Epithelial cell of esophagus (primary cell): Measurements from ENCODE around the gene CCDC88C.

Experiments
- DNase-seq: peaks from one replicate; pipeline ENCODE4 v3.0.0; 2010; ENCODE audit warnings: low read depth
- H3K4me3 ChIP-seq: 2 replicates; pipeline ENCODE4 v1.5.1; 2011; ENCODE audit warnings: mild to moderate bottlenecking, low read length, control low read depth
- TF ChIP-seq, protein P1 (sequence below): IDR thresholded peaks from 2 replicates; pipeline ENCODE4 v1.5.1; 2011; ENCODE audit warnings: low read depth, mild to moderate bottlenecking, low read length, control low read depth, inconsistent platforms; ENCODE audit not compliant: insufficient read depth; ENCODE audit errors: missing control alignments

CCDC88C gene

DNA sequence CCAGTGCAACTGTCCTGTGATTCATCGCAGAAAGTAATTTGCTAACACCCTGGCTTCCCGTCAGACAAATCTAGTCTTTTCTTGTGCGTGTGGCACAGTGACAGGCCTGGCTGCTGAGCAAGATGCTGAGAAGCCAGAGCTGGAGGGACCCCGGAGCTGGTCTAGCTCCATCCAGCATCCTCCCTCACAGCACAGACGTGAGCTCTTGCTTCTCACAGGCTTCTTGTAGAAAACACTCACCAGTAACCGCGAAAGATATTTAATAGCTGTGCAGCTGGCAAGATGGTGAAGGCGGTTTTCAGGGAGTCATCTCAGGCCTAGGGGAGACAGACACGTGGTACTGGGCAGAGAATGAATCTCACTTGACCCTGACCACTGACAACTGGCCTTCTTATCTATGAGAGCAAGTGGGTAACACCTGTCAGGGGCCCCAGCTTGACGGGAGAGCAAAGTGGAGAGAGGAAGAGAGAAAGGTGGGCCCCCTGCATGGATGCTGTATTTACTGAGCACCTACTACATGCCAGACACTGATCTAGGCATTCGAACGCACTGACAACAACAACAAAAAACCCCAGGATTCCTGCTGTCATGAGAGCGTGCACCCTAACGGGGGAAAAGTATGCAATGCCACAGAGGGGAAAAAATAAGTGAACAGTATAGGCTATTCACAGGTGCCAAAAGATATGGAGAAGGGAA, 63.3 kb downstream of the CCDC88C start:
- DNase-seq, result peak; percentile 52
- H3K4me3 ChIP-seq, result no peak overlapping the region
- TF ChIP-seq, protein P1, sequence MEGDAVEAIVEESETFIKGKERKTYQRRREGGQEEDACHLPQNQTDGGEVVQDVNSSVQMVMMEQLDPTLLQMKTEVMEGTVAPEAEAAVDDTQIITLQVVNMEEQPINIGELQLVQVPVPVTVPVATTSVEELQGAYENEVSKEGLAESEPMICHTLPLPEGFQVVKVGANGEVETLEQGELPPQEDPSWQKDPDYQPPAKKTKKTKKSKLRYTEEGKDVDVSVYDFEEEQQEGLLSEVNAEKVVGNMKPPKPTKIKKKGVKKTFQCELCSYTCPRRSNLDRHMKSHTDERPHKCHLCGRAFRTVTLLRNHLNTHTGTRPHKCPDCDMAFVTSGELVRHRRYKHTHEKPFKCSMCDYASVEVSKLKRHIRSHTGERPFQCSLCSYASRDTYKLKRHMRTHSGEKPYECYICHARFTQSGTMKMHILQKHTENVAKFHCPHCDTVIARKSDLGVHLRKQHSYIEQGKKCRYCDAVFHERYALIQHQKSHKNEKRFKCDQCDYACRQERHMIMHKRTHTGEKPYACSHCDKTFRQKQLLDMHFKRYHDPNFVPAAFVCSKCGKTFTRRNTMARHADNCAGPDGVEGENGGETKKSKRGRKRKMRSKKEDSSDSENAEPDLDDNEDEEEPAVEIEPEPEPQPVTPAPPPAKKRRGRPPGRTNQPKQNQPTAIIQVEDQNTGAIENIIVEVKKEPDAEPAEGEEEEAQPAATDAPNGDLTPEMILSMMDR, result no peak

DNA sequence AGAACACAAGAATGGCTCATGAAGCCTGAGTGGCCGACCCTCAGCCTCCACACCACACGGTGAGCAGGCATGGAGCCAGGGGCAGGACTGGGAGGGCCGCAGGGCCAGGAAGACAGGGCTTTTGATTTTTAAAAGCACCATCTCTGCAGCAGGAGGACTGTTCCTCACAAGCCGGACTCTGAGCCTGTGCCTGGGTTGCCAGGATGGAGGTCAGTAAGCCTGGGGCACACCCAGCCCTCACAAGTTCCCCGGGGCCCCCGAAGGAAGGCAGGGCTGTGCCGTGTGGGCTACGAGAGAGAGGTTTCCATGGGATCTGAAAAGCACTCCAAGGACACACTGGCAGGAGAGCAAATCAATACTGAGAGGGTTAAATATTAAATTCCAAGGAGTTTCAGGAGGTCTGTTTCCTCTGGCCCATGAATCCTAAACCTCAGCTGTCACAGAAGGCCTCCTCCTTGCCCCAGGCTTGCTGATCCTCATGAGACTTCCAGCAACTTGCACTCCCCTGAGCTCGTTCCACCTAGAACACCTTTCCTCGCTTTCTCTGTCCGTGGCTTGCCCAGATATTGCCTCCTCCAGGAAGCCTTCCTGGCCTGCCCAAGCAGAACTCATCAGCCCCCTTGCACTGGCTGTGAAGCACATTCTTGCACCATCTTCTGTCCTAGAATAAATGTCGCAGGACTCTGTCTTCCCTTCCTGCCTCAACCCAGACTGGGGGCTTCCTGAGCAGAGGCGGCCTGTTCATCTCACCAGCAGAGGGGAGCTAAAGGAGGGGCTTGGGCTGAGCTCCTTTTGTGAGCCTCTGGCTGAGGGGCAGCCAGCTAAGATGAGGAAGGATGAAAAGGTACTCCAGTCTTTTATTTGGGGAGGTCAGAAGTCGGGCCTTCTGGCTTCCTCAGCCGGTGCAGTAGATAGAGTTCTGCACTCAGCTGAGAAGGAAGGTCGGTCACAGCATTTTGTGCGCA, 64.6 kb downstream of the CCDC88C start:
- DNase-seq, result no peak
- TF ChIP-seq, protein P1, result no peak
- no peak overlapping the region for H3K4me3 ChIP-seq

DNA sequence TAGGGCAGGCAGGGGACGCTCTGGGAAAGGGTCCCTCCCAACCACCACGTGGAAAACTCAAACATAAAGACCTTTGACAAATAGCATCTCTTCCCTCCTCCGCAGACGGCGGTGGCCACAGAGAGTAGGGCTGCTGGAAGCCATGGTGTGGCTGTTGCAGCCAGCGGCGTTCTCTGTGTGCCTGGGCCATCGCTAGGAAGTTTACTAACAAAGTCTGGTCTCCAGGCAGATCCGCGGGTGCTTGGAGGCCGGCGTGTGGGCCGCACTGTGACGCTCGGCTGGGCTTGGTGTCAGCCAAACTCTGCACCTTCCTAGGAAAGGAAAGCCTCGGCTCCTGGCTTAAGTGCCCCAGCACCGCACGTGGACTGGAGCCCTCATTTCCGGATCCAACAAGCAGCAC, 65.6 kb downstream of the CCDC88C start:
- TF ChIP-seq, protein P1, result no peak
- DNase-seq, result no peak
- H3K4me3 ChIP-seq, result no peak overlapping the region

DNA sequence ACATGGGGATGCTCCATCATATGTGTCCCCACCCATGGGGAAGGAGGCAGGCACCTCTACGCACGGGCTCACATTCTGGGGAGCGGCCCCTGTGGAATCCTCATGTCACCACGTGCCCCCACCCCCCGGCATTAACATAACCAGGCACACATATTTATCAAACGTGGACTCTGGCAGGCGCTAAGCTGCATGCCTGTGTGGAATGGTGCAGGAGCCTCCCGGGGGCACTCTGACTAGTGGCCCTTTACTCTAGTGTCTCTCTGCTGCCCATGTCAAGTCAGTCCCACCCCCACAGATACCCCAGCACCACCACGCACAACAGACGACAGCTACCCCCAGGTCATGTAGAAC, 66.1 kb downstream of the CCDC88C start:
- no peak overlapping the region for H3K4me3 ChIP-seq
- TF ChIP-seq, protein P1, result no peak
- DNase-seq, result no peak

DNA sequence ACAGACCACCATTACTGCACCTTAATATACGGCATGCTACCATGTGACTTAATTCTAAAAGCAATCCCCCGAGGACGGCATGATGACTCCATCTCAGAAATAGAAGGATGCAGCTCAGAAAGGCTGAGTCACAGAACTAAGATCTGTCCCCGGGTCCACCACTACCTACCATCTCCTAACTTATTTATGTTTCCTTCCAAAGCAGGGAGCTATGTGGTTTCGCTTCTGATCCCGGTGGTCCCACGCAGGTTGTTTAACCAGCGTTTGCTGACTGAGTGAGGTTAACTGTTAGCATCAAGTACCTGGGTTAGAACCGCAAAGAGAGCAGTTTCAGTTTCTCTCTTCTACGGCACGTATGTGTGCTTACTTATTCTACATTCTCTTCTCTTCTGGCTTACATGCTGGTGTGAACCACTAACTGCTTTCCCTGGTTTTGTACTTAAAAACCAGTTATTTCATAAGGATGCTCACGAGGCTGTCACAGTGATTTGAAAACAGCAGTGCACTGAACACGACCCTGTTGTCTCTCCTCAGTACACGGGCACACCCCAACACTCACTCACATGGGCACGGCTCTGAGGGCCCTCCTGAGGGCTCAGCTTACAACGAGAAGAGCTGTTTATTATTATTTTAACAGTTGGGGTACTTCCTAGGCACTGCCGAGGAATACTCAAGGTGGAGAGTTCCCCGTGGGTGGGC, 66.7 kb downstream of the CCDC88C start:
- DNase-seq, result peak; percentile 25
- H3K4me3 ChIP-seq, result no peak overlapping the region
- TF ChIP-seq, protein P1, result no peak

DNA sequence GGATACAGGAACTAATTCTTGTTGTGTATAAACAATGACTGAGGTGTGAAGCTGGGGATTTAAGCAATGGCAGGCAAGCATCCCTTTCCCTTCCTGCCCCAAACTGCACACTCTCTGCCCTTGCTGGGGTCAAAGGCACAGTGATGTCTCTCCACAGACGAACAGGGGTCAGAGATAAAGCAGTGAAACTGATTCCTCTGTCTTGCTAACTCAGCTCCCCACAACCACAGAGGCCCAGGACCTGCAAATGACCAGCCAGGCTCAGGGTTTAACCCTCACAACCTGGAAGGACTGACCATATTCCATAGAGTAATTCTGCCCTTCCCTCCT, 67.2 kb downstream of the CCDC88C start:
- H3K4me3 ChIP-seq, result no peak overlapping the region
- TF ChIP-seq, protein P1, result no peak
- no peak for DNase-seq
